GM23338 (cell line): Measurements from ENCODE around the gene PRR14L.

Source experiments
- CREB1 ChIP-seq: fragments of 250-450 bp; sonication (Bioruptor Pico); IDR thresholded peaks from 2 replicates; pipeline ENCODE4 v1.5.0; 2020; ENCODE audit warnings: low read depth, mild to moderate bottlenecking, moderate library complexity
- EZH2 ChIP-seq: fragments of 200-600 bp; sonication (generic); IDR thresholded peaks from one replicate; pipeline ENCODE4 v1.8.0; 2017; ENCODE audit warnings: antibody characterized with exemption, mild to moderate bottlenecking, low read depth; ENCODE audit not compliant: unreplicated experiment
- EZH2phosphoT487 ChIP-seq: fragments of 200-600 bp; sonication (generic); IDR thresholded peaks from one replicate; pipeline ENCODE4 v1.8.1; 2018; ENCODE audit warnings: antibody characterized with exemption; ENCODE audit not compliant: unreplicated experiment
- JUNB ChIP-seq: IDR thresholded peaks from one replicate; pipeline ENCODE4 v1.6.1; 2016; ENCODE audit warnings: antibody characterized with exemption; ENCODE audit not compliant: unreplicated experiment
- NANOG ChIP-seq: IDR thresholded peaks from 2 replicates; pipeline ENCODE4 v1.6.1; 2016; ENCODE audit warnings: antibody characterized with exemption, borderline replicate concordance
- POLR2AphosphoS5 ChIP-seq: IDR thresholded peaks from 2 replicates; pipeline ENCODE4 v1.6.1; 2016; ENCODE audit warnings: antibody characterized with exemption, low read depth
- STAT1 ChIP-seq: IDR thresholded peaks from one replicate; pipeline ENCODE4 v1.6.1; 2016; ENCODE audit warnings: antibody characterized with exemption; ENCODE audit not compliant: unreplicated experiment
- ZNF331 ChIP-seq: fragments of 250-450 bp; sonication (Bioruptor Pico); IDR thresholded peaks from 2 replicates; pipeline ENCODE4 v1.5.0; 2020; ENCODE audit warnings: low read depth, mild to moderate bottlenecking, moderate library complexity
- TF ChIP-seq, protein P1 (sequence below), 2 experiments: fragments of 200-600 bp in 1 of 2; sonication (generic) in 1 of 2; conservative IDR thresholded peaks; 2 replicates each; pipeline versions ENCODE4 v1.5.1 to v1.6.1; 2016 to 2017; ENCODE audit warnings: antibody characterized with exemption in 2 of 2, low read depth in 2 of 2, mild to moderate bottlenecking in 2 of 2, moderate library complexity in 1 of 2
- TF ChIP-seq, protein P2 (sequence below): IDR thresholded peaks from one replicate; pipeline ENCODE4 v1.6.1; 2018; ENCODE audit warnings: antibody characterized with exemption; ENCODE audit not compliant: unreplicated experiment
- TF ChIP-seq, protein P3 (sequence below): IDR thresholded peaks from 2 replicates; pipeline ENCODE4 v1.6.1; 2016; ENCODE audit warnings: antibody characterized with exemption
- TF ChIP-seq, protein P4 (sequence below): fragments of 250-450 bp; sonication (Bioruptor Pico); IDR thresholded peaks from 2 replicates; pipeline ENCODE4 v1.5.0; 2020; ENCODE audit warnings: mild to moderate bottlenecking, moderate library complexity

DNA sequence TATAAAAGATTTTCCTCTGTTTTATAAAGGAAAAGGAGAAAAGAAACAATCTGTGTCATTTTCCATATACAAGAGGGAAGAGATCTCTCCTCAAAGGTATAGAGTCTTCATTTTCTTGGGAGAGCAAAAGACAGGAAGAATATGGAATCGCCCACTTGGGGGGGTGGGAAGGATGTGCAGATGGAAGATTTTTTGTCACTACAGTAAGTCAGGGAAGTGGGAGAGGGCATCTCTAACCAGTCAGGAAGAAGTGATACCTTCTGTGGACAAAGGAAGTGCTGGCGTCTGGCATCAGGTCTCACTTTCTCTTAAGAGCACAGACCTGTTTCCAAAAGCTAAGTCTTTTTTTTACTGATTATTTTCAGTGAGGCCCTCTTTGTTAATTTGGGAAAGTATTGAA is 1.4 kb downstream of the PRR14L start:
- TF ChIP-seq, protein P1, sequence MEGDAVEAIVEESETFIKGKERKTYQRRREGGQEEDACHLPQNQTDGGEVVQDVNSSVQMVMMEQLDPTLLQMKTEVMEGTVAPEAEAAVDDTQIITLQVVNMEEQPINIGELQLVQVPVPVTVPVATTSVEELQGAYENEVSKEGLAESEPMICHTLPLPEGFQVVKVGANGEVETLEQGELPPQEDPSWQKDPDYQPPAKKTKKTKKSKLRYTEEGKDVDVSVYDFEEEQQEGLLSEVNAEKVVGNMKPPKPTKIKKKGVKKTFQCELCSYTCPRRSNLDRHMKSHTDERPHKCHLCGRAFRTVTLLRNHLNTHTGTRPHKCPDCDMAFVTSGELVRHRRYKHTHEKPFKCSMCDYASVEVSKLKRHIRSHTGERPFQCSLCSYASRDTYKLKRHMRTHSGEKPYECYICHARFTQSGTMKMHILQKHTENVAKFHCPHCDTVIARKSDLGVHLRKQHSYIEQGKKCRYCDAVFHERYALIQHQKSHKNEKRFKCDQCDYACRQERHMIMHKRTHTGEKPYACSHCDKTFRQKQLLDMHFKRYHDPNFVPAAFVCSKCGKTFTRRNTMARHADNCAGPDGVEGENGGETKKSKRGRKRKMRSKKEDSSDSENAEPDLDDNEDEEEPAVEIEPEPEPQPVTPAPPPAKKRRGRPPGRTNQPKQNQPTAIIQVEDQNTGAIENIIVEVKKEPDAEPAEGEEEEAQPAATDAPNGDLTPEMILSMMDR (conservative IDR thresholded peaks at IDR 0.05; ENCODE audit: low read depth in 2 of 2) = no peak
- TF ChIP-seq EZH2 (no peak), POLR2AphosphoS5 (no peak), EZH2phosphoT487 (no peak), CREB1 (CRISPR knock-in tag) (no peak), JUNB (no peak), STAT1 (no peak), NANOG (no peak), ZNF331 (no peak)
- TF ChIP-seq, protein P2, sequence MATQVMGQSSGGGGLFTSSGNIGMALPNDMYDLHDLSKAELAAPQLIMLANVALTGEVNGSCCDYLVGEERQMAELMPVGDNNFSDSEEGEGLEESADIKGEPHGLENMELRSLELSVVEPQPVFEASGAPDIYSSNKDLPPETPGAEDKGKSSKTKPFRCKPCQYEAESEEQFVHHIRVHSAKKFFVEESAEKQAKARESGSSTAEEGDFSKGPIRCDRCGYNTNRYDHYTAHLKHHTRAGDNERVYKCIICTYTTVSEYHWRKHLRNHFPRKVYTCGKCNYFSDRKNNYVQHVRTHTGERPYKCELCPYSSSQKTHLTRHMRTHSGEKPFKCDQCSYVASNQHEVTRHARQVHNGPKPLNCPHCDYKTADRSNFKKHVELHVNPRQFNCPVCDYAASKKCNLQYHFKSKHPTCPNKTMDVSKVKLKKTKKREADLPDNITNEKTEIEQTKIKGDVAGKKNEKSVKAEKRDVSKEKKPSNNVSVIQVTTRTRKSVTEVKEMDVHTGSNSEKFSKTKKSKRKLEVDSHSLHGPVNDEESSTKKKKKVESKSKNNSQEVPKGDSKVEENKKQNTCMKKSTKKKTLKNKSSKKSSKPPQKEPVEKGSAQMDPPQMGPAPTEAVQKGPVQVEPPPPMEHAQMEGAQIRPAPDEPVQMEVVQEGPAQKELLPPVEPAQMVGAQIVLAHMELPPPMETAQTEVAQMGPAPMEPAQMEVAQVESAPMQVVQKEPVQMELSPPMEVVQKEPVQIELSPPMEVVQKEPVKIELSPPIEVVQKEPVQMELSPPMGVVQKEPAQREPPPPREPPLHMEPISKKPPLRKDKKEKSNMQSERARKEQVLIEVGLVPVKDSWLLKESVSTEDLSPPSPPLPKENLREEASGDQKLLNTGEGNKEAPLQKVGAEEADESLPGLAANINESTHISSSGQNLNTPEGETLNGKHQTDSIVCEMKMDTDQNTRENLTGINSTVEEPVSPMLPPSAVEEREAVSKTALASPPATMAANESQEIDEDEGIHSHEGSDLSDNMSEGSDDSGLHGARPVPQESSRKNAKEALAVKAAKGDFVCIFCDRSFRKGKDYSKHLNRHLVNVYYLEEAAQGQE = no peak
- TF ChIP-seq, protein P3, sequence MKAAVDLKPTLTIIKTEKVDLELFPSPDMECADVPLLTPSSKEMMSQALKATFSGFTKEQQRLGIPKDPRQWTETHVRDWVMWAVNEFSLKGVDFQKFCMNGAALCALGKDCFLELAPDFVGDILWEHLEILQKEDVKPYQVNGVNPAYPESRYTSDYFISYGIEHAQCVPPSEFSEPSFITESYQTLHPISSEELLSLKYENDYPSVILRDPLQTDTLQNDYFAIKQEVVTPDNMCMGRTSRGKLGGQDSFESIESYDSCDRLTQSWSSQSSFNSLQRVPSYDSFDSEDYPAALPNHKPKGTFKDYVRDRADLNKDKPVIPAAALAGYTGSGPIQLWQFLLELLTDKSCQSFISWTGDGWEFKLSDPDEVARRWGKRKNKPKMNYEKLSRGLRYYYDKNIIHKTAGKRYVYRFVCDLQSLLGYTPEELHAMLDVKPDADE = no peak
- TF ChIP-seq, protein P4, sequence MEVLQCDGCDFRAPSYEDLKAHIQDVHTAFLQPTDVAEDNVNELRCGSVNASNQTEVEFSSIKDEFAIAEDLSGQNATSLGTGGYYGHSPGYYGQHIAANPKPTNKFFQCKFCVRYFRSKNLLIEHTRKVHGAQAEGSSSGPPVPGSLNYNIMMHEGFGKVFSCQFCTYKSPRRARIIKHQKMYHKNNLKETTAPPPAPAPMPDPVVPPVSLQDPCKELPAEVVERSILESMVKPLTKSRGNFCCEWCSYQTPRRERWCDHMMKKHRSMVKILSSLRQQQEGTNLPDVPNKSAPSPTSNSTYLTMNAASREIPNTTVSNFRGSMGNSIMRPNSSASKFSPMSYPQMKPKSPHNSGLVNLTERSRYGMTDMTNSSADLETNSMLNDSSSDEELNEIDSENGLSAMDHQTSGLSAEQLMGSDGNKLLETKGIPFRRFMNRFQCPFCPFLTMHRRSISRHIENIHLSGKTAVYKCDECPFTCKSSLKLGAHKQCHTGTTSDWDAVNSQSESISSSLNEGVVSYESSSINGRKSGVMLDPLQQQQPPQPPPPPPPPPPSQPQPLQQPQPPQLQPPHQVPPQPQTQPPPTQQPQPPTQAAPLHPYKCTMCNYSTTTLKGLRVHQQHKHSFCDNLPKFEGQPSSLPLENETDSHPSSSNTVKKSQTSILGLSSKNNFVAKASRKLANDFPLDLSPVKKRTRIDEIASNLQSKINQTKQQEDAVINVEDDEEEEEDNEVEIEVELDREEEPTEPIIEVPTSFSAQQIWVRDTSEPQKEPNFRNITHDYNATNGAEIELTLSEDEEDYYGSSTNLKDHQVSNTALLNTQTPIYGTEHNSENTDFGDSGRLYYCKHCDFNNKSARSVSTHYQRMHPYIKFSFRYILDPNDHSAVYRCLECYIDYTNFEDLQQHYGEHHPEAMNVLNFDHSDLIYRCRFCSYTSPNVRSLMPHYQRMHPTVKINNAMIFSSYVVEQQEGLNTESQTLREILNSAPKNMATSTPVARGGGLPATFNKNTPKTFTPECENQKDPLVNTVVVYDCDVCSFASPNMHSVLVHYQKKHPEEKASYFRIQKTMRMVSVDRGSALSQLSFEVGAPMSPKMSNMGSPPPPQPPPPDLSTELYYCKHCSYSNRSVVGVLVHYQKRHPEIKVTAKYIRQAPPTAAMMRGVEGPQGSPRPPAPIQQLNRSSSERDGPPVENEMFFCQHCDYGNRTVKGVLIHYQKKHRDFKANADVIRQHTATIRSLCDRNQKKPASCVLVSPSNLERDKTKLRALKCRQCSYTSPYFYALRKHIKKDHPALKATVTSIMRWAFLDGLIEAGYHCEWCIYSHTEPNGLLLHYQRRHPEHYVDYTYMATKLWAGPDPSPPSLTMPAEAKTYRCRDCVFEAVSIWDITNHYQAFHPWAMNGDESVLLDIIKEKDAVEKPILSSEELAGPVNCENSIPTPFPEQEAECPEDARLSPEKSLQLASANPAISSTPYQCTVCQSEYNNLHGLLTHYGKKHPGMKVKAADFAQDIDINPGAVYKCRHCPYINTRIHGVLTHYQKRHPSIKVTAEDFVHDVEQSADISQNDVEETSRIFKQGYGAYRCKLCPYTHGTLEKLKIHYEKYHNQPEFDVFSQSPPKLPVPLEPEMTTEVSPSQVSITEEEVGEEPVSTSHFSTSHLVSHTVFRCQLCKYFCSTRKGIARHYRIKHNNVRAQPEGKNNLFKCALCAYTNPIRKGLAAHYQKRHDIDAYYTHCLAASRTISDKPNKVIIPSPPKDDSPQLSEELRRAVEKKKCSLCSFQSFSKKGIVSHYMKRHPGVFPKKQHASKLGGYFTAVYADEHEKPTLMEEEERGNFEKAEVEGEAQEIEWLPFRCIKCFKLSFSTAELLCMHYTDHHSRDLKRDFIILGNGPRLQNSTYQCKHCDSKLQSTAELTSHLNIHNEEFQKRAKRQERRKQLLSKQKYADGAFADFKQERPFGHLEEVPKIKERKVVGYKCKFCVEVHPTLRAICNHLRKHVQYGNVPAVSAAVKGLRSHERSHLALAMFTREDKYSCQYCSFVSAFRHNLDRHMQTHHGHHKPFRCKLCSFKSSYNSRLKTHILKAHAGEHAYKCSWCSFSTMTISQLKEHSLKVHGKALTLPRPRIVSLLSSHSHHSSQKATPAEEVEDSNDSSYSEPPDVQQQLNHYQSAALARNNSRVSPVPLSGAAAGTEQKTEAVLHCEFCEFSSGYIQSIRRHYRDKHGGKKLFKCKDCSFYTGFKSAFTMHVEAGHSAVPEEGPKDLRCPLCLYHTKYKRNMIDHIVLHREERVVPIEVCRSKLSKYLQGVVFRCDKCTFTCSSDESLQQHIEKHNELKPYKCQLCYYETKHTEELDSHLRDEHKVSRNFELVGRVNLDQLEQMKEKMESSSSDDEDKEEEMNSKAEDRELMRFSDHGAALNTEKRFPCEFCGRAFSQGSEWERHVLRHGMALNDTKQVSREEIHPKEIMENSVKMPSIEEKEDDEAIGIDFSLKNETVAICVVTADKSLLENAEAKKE = no peak
